Measurements from ENCODE around the gene RPTOR. TPM values are rescaled to one million over a fixed set of nuclear protein-coding genes. Genes with fewer than 3 reads are reported as not detected.

The RPTOR gene
- total and polyA plus RNA-seq, 2 donors (not counting 1 experiment from before 2014, with no cell fraction given), result 6.7 to 22.8 TPM

DNA sequence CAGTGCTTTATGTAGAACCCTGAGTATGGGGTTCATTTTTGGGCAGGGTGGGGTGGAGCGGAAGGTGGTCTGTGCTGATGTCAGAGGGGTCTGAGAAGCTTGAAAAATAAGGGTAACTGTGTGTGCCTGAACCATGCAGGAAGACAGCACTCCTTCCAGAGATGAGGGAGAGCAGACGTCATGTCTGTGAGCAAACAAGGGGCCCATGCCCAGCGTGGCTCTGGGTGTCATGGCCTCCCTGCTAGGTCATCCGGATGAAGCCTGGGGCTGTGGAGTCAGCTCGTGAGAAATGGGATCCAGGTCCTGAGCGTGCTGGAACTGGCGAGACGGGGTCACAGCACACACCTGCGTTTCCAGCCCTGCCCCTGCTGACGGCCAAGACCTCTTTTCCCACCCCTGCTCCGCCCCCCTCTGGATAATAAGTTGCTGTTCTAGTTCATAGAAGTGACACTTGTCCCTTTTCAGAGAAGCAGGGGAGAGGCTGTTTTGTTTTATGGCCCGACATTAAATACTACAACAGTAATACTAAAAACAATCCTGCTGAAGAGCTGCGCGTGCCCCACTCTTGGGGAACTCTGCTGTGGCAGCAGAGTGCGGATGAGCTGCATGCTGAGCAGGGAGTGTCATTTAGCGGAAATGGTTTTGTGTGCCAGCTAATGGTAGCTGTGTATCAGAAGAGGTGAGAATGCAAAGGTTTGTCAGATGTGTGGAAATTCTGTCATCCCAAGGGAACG, 92.6 kb downstream of the RPTOR start:
- H3K4me2 ChIP-seq (ENCODE audit: extremely low read depth, insufficient read depth, low read length), result no peak overlapping the region
- no peaks in the 10 kb centered on the region for H3K27me3 ChIP-seq (ENCODE audit: control insufficient read depth, insufficient read depth, low read length)
- H3K36me3 ChIP-seq (ENCODE audit: control insufficient read depth, insufficient read depth, low read length), result no peaks in the 10 kb centered on the region
- no peaks in the 10 kb centered on the region for H4K20me1 ChIP-seq (ENCODE audit: control insufficient read depth, extremely low read depth, insufficient read depth, low read length)
- no peak overlapping the region for H3K9ac ChIP-seq (ENCODE audit: insufficient read depth, low read length)
- TF ChIP-seq, protein P1, sequence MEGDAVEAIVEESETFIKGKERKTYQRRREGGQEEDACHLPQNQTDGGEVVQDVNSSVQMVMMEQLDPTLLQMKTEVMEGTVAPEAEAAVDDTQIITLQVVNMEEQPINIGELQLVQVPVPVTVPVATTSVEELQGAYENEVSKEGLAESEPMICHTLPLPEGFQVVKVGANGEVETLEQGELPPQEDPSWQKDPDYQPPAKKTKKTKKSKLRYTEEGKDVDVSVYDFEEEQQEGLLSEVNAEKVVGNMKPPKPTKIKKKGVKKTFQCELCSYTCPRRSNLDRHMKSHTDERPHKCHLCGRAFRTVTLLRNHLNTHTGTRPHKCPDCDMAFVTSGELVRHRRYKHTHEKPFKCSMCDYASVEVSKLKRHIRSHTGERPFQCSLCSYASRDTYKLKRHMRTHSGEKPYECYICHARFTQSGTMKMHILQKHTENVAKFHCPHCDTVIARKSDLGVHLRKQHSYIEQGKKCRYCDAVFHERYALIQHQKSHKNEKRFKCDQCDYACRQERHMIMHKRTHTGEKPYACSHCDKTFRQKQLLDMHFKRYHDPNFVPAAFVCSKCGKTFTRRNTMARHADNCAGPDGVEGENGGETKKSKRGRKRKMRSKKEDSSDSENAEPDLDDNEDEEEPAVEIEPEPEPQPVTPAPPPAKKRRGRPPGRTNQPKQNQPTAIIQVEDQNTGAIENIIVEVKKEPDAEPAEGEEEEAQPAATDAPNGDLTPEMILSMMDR (conservative IDR thresholded peaks at IDR 0.05 in 1 of 2, IDR thresholded peaks at IDR 0.05 in 1 of 2; ENCODE audit: low read depth in 1 of 2, low read length in 2 of 2), result no peak
- no peak for TF ChIP-seq EZH2 (IDR thresholded peaks at IDR 0.05; ENCODE audit: low read length, missing control alignments)
- H3K79me2 ChIP-seq (ENCODE audit: control insufficient read depth, insufficient read depth, low read length), result peaks cover 22% of the 10 kb centered on the region
- no peaks in the 10 kb centered on the region for H3K9me3 ChIP-seq (ENCODE audit: control insufficient read depth, insufficient read depth, low read depth, low read length)
- H3K4me3 ChIP-seq (replicated peaks in 1 of 4; ENCODE audit: control extremely low read depth in 1 of 4, insufficient read depth in 1 of 4, low read depth in 3 of 4, low read length in 4 of 4), result no peak overlapping the region
- DNase-seq (ENCODE audit: low read depth in 2 of 2), result no peak
- no peak overlapping the region for H2AFZ ChIP-seq (ENCODE audit: low read length)
- H3K4me1 ChIP-seq (ENCODE audit: control insufficient read depth, extremely low read depth, insufficient read depth, low read length), result no peaks in the 10 kb centered on the region
- no peak overlapping the region for H3K27ac ChIP-seq (ENCODE audit: insufficient read depth, low read length)

DNA sequence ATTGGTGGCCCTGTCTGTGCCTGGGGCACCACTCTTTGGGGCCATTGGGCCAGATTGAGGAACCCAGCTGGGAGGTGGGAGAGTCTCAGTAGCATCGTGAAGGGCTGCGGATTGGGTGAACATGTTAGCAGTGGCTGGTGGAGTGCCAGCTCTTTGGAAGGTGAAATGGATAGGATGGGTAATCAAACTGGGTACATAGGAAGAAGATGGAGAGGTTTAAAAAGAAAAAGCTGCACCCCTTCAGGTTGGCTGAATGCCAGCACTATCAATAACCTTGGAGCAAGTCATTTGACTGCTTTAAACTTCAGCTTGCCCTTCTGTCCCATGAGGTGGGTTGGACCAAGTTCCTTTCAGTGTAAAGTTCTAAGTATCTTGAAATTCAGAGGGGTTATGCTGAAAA, 95.0 kb downstream of the RPTOR start:
- Histone ChIP-seq H3K79me2 (ENCODE audit: control insufficient read depth, insufficient read depth, low read length) (peaks cover 11% of the 10 kb centered on the region), H2AFZ (ENCODE audit: low read length) (no peak overlapping the region), H3K9ac (ENCODE audit: insufficient read depth, low read length) (no peak overlapping the region), H3K36me3 (ENCODE audit: control insufficient read depth, insufficient read depth, low read length) (no peaks in the 10 kb centered on the region), H3K9me3 (ENCODE audit: control insufficient read depth, insufficient read depth, low read depth, low read length) (no peaks in the 10 kb centered on the region), H3K27me3 (ENCODE audit: control insufficient read depth, insufficient read depth, low read length) (no peaks in the 10 kb centered on the region), H3K4me1 (ENCODE audit: control insufficient read depth, extremely low read depth, insufficient read depth, low read length) (no peaks in the 10 kb centered on the region), H3K27ac (ENCODE audit: insufficient read depth, low read length) (no peak overlapping the region), H4K20me1 (ENCODE audit: control insufficient read depth, extremely low read depth, insufficient read depth, low read length) (no peaks in the 10 kb centered on the region), H3K4me2 (ENCODE audit: extremely low read depth, insufficient read depth, low read length) (no peak overlapping the region), H3K4me3 (replicated peaks in 1 of 4; ENCODE audit: control extremely low read depth in 1 of 4, insufficient read depth in 1 of 4, low read depth in 3 of 4, low read length in 4 of 4) (no peak overlapping the region)
- DNase-seq (ENCODE audit: low read depth in 2 of 2), result no peak
- TF ChIP-seq, protein P1 (conservative IDR thresholded peaks at IDR 0.05 in 1 of 2, IDR thresholded peaks at IDR 0.05 in 1 of 2; ENCODE audit: low read depth in 1 of 2, low read length in 2 of 2), result no peak
- no peak for TF ChIP-seq EZH2 (IDR thresholded peaks at IDR 0.05; ENCODE audit: low read length, missing control alignments)

DNA sequence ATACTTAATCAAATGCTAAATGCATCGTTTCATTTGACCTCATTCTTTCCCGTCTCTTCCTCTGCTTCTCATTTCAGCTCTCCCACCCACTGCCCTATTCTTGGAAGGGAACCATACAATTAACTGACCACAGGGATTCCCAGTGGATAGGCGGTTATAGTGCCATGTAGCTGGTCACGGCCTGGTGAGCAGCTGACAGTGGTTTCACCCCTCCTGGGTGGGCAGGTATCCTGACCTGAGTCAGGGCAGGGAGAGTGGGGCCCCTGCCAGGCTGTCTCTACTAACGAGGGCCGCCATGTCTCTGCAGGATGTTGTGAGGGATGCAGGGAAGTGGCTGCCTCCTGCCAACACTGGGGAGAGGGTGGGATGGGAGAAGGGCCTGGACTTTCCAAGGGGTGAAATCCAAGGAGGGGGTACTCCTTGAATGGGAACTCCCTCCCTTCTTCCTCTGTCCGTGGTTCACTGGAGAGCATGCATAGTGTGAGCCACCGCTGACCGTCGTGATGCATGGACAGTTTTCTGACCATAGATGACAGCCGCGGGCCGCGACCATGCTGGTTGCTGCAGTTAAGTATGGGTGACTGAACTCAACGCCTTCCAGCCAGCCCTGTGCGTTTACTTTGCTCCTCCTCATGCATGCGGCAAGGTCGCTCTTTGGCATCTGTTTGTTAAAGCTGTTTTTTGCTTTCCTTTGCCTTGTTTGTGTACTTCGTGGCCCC, 95.9 kb downstream of the RPTOR start:
- H3K79me2 ChIP-seq (ENCODE audit: control insufficient read depth, insufficient read depth, low read length), result peaks cover 2% of the 10 kb centered on the region
- H3K4me1 ChIP-seq (ENCODE audit: control insufficient read depth, extremely low read depth, insufficient read depth, low read length), result no peaks in the 10 kb centered on the region
- H3K4me2 ChIP-seq (ENCODE audit: extremely low read depth, insufficient read depth, low read length), result no peak overlapping the region
- no peaks in the 10 kb centered on the region for H3K9me3 ChIP-seq (ENCODE audit: control insufficient read depth, insufficient read depth, low read depth, low read length)
- no peak overlapping the region for H3K27ac ChIP-seq (ENCODE audit: insufficient read depth, low read length)
- no peak overlapping the region for H2AFZ ChIP-seq (ENCODE audit: low read length)
- no peaks in the 10 kb centered on the region for H3K27me3 ChIP-seq (ENCODE audit: control insufficient read depth, insufficient read depth, low read length)
- DNase-seq (ENCODE audit: low read depth in 2 of 2), result no peak
- H3K4me3 ChIP-seq (replicated peaks in 1 of 4; ENCODE audit: control extremely low read depth in 1 of 4, insufficient read depth in 1 of 4, low read depth in 3 of 4, low read length in 4 of 4), result no peak overlapping the region
- no peaks in the 10 kb centered on the region for H4K20me1 ChIP-seq (ENCODE audit: control insufficient read depth, extremely low read depth, insufficient read depth, low read length)
- H3K9ac ChIP-seq (ENCODE audit: insufficient read depth, low read length), result no peak overlapping the region
- no peaks in the 10 kb centered on the region for H3K36me3 ChIP-seq (ENCODE audit: control insufficient read depth, insufficient read depth, low read length)
- no peak for TF ChIP-seq EZH2 (IDR thresholded peaks at IDR 0.05; ENCODE audit: low read length, missing control alignments)
- TF ChIP-seq, protein P1 (conservative IDR thresholded peaks at IDR 0.05 in 1 of 2, IDR thresholded peaks at IDR 0.05 in 1 of 2; ENCODE audit: low read depth in 1 of 2, low read length in 2 of 2), result no peak
